AG09319 (cell line): Measurements from ENCODE around the gene EYS.
"Not testable (repeated sequence)": the region's sequence is repeated elsewhere in the genome, so short reads cannot be mapped to it uniquely, and the experiment has no call there.

Experiments
- DNase-seq: peaks from one replicate; pipeline ENCODE4 v3.0.0-alpha.2; 2010; ENCODE audit warnings: low read depth; ENCODE audit errors: extremely low read depth
- CTCF ChIP-seq: IDR thresholded peaks from 2 replicates; pipeline ENCODE4 v1.5.1; 2011; ENCODE audit warnings: low read depth, mild to moderate bottlenecking, inconsistent platforms, low read length, moderate library complexity

The EYS gene

GRCh38 chr6:65570340-65570739 is 136.7 kb downstream of the EYS start:
- DNase-seq = no peak
- TF ChIP-seq CTCF = no peak

- TF ChIP-seq CTCF = no peak
Observed at GRCh38 chr6:65569505-65569904, 137.5 kb downstream of the EYS start.

GRCh38 chr6:65569056-65569455 is 138.0 kb downstream of the EYS start:
- DNase-seq = not testable (repeated sequence)

More at GRCh38 chr6:65569505-65569904, 137.5 kb downstream of the EYS start:
- no peak for DNase-seq

- DNase-seq = no peak
- TF ChIP-seq CTCF = no peak
Observed at GRCh38 chr6:65566117-65566516, 140.9 kb downstream of the EYS start.

- TF ChIP-seq CTCF = no peak
- no peak for DNase-seq
Observed at GRCh38 chr6:65558071-65558470, 149.0 kb downstream of the EYS start.

GRCh38 chr6:65557224-65557623 is 149.8 kb downstream of the EYS start:
- DNase-seq = no peak
- TF ChIP-seq CTCF = no peak

- TF ChIP-seq CTCF = no peak
- DNase-seq = no peak
Observed at GRCh38 chr6:65546894-65547293, 160.1 kb downstream of the EYS start.

- DNase-seq = no peak
- no peak for TF ChIP-seq CTCF
Observed at GRCh38 chr6:65545920-65546319, 161.1 kb downstream of the EYS start.
